ENCODE measurements around the gene ZNF74.

Gene ZNF74

GRCh38 chr22:20434264-20434751, 40.4 kb downstream of the ZNF74 start:
- no peak for DNase-seq

GRCh38 chr22:20434773-20435172, 40.8 kb downstream of the ZNF74 start:
- no peak for DNase-seq

DNA sequence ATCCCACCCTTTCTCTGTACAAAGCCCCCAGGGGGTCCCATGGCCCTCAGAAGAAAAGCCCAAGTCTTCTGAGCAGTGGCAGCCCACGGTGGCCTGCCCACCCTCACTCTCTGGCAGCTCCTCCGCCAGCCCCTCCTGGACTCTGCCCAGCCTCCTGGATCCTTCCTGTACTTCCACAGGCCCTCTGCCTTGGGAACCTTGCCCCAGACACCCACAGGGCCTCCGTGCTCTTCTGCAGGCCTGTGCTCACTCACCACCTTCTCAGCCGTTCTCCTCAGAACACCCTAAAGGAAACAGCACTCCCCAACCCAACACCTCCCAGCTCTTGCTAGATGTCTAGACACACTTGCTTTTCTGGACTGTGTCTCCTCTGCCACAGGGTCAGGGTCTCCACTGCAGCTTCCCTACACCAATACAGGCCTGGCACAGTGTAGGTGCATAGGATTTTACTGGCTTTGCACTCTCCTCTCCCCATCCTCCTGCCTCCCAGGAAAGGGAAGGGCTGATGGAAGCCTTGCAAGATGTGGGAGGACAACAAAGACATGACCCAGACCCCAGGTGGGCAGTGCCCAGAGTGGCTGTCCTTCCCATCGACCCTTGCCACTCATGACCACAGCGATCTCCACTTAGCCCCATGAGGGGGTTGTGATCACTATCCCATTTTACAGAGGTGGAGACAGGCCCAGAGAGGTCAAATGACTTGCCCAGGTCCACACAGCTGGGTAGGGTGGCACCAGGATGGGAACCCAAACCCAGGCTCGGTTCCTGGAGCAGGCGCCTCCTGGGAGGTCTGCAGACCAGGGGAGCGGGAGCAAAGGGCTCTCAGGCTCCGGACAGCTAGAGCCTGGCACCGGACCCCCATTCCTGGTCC, 41.7 kb downstream of the ZNF74 start:
- no peak for DNase-seq

DNA sequence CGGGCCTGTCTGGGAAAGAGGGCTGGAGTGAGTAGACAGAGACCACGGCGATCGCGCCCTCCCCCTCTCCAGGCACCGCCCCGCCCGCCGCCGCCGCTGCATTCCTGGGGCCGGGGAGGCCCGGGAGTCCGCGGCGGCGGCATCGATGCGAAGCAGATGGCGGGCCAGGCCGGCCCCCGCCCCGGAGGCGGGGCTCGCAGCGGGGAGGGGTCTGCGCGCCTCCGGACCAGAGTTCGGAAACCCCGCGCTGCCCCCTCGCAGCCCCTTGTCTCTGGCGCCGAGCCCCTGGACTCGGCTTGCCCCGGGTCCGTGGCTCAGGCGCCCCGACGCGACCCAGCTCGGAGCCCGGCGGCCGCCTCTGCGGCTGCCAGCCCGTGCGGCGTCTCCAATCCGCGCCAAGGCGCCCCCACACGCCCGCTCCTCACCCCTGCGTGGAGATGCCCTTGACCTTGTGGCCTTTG, 42.4 kb downstream of the ZNF74 start:
- peak; percentile 22 for DNase-seq

DNA sequence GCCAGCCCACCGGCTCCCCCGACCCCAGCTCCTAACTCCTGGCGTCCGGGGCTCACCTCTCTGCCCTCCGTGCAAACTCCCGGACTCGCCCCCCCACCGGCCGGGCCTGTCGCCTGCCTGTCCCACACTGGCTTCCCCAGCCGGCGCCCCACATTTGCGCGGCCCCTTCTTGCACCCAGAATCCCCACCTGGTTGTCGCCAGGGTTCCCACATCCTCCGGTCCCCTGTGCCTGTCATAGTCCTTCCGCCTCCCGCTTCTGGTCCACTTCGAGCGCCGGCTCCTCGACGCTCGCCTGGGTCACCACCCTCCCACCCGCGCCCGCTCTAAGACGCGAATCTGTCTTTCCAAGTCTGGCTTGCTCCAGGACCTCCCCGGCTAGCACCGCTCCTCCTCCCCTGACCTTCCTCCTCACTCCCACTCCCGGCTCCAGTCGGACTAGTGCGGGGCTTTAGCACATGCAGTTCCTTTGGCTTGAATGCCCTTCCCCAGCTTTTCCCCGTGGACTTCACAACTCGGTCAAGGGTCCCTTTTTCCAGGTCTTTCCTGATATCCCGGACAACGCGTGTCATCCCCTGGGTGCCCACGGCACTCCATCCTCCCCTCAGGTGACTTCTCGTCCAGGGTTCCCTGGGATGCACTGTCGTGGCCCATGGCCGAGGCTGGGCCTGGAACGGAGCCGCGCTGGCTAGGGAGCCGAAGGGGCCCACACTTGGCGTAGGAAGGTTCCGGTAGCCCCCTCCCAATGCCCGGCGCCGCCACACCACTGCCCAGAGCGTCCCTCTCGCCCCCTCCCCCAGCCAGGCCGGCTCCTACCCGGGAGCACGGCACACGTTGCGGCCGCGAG, 43.0 kb downstream of the ZNF74 start:
- DNase-seq, result peak; percentile 25

- peak; percentile 51 for DNase-seq
Observed at GRCh38 chr22:20437613-20438426, 43.9 kb downstream of the ZNF74 start, which contains the start of gene SCARF2. Gene SCARF2, minus strand, starts transcription at chr22:20437825. Its CDS starts 71 bp downstream, at chr22:20437754.

GRCh38 chr22:20438427-20438677, 44.4 kb downstream of the ZNF74 start:
- DNase-seq, result no peak

GRCh38 chr22:20438678-20439492, 44.9 kb downstream of the ZNF74 start:
- no peak for DNase-seq

- DNase-seq, result no peak
Observed at GRCh38 chr22:20439556-20439927, 45.6 kb downstream of the ZNF74 start.

- no peak for DNase-seq
Observed at GRCh38 chr22:20439928-20440575, 46.1 kb downstream of the ZNF74 start.

DNA sequence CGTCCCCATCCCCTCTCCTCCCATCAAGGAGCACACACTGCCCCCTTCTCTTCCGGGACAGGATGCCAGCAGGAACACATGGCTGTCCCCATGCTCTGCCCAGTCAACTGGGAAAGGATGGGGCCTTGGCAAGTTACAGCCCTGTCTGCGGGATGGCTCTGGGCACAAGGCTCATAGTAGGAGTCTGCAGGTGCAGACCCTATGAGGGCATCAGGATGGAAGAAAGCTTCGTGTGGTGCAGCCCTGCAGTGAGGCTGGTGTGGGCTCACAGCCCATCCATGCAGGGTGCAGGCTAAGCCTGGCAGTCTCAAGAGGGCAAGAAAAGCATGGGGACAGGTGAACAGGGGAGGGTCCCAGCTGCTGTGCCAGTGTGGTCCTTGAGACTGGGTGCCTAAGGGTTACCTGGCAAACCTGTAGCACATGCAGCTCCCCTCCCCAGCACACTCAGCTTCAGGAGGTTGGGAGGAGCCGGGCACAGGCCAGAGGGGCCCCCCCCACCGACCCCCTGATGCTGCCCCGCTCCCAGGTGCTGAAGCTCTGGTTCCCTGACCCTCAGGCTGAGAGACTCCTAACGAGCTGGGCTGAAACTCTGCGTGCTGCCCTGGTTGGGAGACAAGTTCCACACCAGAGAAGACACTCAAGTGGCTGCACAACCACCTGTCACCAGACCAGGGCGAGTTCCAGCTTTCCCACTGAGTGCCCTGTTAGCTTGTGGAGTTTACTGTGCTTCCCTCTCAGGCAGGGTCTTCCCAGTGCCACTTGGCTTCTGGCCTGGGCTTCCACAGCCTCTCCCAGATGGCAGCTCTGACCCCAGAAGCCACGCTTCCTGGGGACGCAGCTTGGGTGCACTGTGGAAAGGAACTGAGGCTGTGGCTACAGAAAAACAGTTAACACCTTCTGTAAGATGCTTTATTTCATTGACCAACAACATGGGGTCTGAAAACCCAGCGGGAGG, 47.0 kb downstream of the ZNF74 start:
- DNase-seq, result no peak

- DNase-seq, result no peak
Observed at GRCh38 chr22:20441631-20442484, 47.9 kb downstream of the ZNF74 start.

- no peak for DNase-seq
Observed at GRCh38 chr22:20442485-20443284, 48.7 kb downstream of the ZNF74 start.

- no peak for DNase-seq
Observed at GRCh38 chr22:20444325-20444724, 50.4 kb downstream of the ZNF74 start.

GRCh38 chr22:20446383-20446970, 52.5 kb downstream of the ZNF74 start:
- no peak for DNase-seq

DNA sequence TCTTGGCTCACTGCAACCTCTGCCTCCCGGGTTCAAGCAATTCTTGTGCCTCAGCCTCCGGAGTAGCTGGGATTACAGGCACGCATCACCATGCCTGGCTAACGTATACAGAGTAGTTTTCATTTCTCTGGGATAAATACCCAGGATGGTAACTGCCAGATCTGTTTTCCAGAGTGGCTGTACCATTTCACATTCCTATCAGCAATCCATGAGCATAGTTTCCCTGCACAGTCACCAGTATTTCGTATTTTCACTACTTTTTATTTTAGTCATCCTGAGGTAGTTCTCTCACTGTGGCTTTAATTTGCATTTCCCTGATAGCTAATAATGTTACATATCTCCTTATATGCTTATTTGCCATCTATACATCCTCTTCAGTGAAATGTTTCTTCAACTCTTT, 54.7 kb downstream of the ZNF74 start:
- DNase-seq, result no peak

DNA sequence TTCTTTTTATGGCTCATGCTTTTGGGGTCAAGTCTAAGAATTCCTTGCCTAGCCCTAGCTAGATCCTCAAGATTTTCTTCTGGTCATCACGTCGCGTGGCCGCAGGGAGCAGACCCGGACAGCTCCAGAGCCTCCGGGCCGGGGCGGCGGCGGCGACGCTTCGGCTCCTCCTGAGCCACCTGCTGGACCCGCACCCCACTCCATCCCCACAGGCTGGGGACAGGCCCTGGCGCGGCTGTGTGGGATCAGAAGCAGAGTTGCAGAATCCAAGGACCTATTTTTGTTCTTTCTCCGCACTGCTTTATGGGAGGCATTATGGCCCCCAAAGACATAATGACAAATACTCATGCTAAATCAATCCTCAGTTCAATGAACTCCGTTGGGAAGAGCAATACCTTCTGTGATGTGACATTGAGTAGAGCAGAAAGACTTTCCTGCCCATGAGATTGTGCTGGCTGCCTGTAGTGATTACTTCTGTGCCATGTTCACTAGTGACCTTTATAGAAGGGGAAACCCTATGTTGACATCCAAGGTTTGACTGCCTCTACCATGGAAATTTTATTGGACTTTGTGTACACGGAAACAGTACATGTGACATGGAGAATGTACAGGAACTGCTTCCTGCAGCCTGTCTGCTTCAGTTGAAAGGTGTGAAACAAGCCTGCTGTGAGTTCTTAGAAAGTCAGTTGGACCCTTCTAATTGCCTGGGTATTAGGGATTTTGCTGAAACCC, 56.0 kb downstream of the ZNF74 start:
- no peak for DNase-seq
